Neural progenitor cell (in vitro differentiated cells): Measurements from ENCODE around the gene HOXA1.
A peak's percentile ranks its signal among the peaks of the same experiment; 100 is the strongest.

Source experiments
- EZH2 ChIP-seq: fragments of 200-600 bp; sonication (generic); IDR thresholded peaks from 2 replicates; pipeline ENCODE4 v1.6.1; 2017; ENCODE audit warnings: antibody characterized with exemption, mild to moderate bottlenecking, moderate library complexity
- EZH2phosphoT487 ChIP-seq: fragments of 200-600 bp; sonication (generic); IDR thresholded peaks from 2 replicates; pipeline ENCODE4 v1.6.1; 2017; ENCODE audit warnings: antibody characterized with exemption
- TF ChIP-seq, protein P1 (sequence below): fragments of 200-600 bp; sonication (generic); IDR thresholded peaks from 2 replicates; pipeline ENCODE4 v1.5.1; 2017; ENCODE audit warnings: antibody characterized with exemption, mild to moderate bottlenecking

- TF ChIP-seq, protein P1, sequence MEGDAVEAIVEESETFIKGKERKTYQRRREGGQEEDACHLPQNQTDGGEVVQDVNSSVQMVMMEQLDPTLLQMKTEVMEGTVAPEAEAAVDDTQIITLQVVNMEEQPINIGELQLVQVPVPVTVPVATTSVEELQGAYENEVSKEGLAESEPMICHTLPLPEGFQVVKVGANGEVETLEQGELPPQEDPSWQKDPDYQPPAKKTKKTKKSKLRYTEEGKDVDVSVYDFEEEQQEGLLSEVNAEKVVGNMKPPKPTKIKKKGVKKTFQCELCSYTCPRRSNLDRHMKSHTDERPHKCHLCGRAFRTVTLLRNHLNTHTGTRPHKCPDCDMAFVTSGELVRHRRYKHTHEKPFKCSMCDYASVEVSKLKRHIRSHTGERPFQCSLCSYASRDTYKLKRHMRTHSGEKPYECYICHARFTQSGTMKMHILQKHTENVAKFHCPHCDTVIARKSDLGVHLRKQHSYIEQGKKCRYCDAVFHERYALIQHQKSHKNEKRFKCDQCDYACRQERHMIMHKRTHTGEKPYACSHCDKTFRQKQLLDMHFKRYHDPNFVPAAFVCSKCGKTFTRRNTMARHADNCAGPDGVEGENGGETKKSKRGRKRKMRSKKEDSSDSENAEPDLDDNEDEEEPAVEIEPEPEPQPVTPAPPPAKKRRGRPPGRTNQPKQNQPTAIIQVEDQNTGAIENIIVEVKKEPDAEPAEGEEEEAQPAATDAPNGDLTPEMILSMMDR = no peak
- TF ChIP-seq EZH2phosphoT487 (peak; percentile 99), EZH2 (peak; percentile 100)
Measured at GRCh38 chr7:27115221-27116026, 19.6 kb upstream of the HOXA1 start.
